ENCODE measurements around the gene ARHGAP26. TPM values are rescaled to one million over a fixed set of nuclear protein-coding genes. Genes with fewer than 3 reads are reported as not detected.

Gene ARHGAP26
- total RNA-seq, 1 experiment from 2014 or later, result 34.5 TPM

- H4K20me1 ChIP-seq (ENCODE audit: insufficient read depth), result no peaks in the 10 kb centered on the region
- H3K4me1 ChIP-seq (ENCODE audit: control insufficient read depth in 1 of 2, insufficient read depth in 2 of 2, low read length in 2 of 2), result peaks cover 3 to 17% of the 10 kb centered on the region in 2 experiments
- CTCF ChIA-PET, result no interaction called here
- ATAC-seq (no peak), DNase-seq (ENCODE audit: low read depth, low spot score) (no peak)
- RAD21 ChIA-PET (ENCODE audit: low non-redundant PET in 1 of 2, low total read pairs in 2 of 2, uncharacterized antibody in 2 of 2, unreplicated experiment in 2 of 2), result no interaction called here
- POLR2A ChIA-PET, result interaction anchor here (0.6 kb wide), 1 partner anchor 16 kb away, joined by 3 read pairs; no protein-coding TSS in a partner anchor
- H3K27ac ChIP-seq (ENCODE audit: low read depth, low read length), result no peak overlapping the region
- H3K9me3 ChIP-seq (ENCODE audit: control insufficient read depth in 1 of 2, insufficient read depth in 1 of 2, low read depth in 1 of 2, low read length in 2 of 2), result no peaks in the 10 kb centered on the region
- H3K9me2 ChIP-seq (ENCODE audit: insufficient read depth), result no peaks in the 10 kb centered on the region
- no TSS peak for BruUV-seq (replicated peaks)
- TF ChIP-seq POLR2A (IDR thresholded peaks at IDR 0.05; ENCODE audit: borderline replicate concordance, extremely low read depth, insufficient read depth, insufficient read length) (no peak), MAX (IDR thresholded peaks at IDR 0.05) (no peak), SIN3A (IDR thresholded peaks at IDR 0.05; ENCODE audit: low read depth) (no peak), CTCF (IDR thresholded peaks at IDR 0.05 in 2 of 3, conservative IDR thresholded peaks at IDR 0.05 in 1 of 3; ENCODE audit: borderline replicate concordance in 1 of 3, insufficient read depth in 1 of 3, low read depth in 2 of 3, low read length in 2 of 3) (no peak), EGR1 (IDR thresholded peaks at IDR 0.05; ENCODE audit: low read depth) (no peak), ZNF274 (IDR thresholded peaks at IDR 0.05; ENCODE audit: low read depth, low read length) (no peak), ZFX (IDR thresholded peaks at IDR 0.05) (no peak), ZBTB33 (IDR thresholded peaks at IDR 0.05; ENCODE audit: extremely low read depth, insufficient replicate concordance, low read length) (no peak), SP1 (IDR thresholded peaks at IDR 0.05; ENCODE audit: low read depth) (no peak), ELF1 (IDR thresholded peaks at IDR 0.05; ENCODE audit: borderline replicate concordance, low read depth) (no peak), EZH2phosphoT487 (IDR thresholded peaks at IDR 0.05; ENCODE audit: borderline replicate concordance) (no peak), TCF7L2 (IDR thresholded peaks at IDR 0.05; ENCODE audit: borderline replicate concordance, extremely low read depth, insufficient read depth, insufficient read length) (no peak), ATF3 (IDR thresholded peaks at IDR 0.05) (no peak), JUND (IDR thresholded peaks at IDR 0.05) (no peak), CBX3 (IDR thresholded peaks at IDR 0.05; ENCODE audit: low read depth) (no peak), REST (IDR thresholded peaks at IDR 0.05; ENCODE audit: low read depth) (no peak)
- H3K4me2 ChIP-seq (ENCODE audit: low read length), result no peak overlapping the region
- intact Hi-C loops (cut with micrococcal nuclease), result no loop called here
- no peak overlapping the region for H3K9ac ChIP-seq (ENCODE audit: low read length)
- no peaks in the 10 kb centered on the region for H3K36me3 ChIP-seq (ENCODE audit: control insufficient read depth in 1 of 2, insufficient read depth in 2 of 2, low read length in 2 of 2)
- H2AFZ ChIP-seq (ENCODE audit: low read depth, low read length, poor library complexity, severe bottlenecking), result no peak overlapping the region
- no peaks in the 10 kb centered on the region for H3K79me2 ChIP-seq (ENCODE audit: insufficient read depth, low read length)
- H3K27me3 ChIP-seq (ENCODE audit: insufficient read depth, low read length), result no peaks in the 10 kb centered on the region
- H3K4me3 ChIP-seq (replicated peaks in 1 of 2; ENCODE audit: low read depth in 1 of 2, low read length in 2 of 2), result no peak overlapping the region
Observed at GRCh38 chr5:143156572-143156971, 386.4 kb downstream of the ARHGAP26 start.
